ENCODE data around the gene ZNF619.

- TF ChIP-seq EZH2 (IDR thresholded peaks at IDR 0.05; ENCODE audit: insufficient read depth, poor library complexity, severe bottlenecking) = no peak
- TF ChIP-seq EZH2phosphoT487 (IDR thresholded peaks at IDR 0.05; ENCODE audit: insufficient read depth, low read depth) = no peak
These were observed 8.9 kb upstream of the ZNF619 start for GRCh38 chr3:40468018-40468417.
